SW 1271 (cell line): Measurements from ENCODE around the gene PRRT1B.
"Not testable (repeated sequence)": the region's sequence is repeated elsewhere in the genome, so short reads cannot be mapped to it uniquely, and the experiment has no call there.

Experiments
- DNase-seq, 2 experiments: peaks; one replicate each; lab custom pipeline; 2025; lab: John Stamatoyannopoulos, UW

PRRT1B gene

GRCh38 chr9:131522257-131523085 lies 22.9 kb upstream of the PRRT1B start:
- no peak for DNase-seq

GRCh38 chr9:131523086-131523388 lies 22.3 kb upstream of the PRRT1B start:
- DNase-seq = no peak

GRCh38 chr9:131523451-131524435 lies 21.6 kb upstream of the PRRT1B start:
- DNase-seq = no peak

DNA sequence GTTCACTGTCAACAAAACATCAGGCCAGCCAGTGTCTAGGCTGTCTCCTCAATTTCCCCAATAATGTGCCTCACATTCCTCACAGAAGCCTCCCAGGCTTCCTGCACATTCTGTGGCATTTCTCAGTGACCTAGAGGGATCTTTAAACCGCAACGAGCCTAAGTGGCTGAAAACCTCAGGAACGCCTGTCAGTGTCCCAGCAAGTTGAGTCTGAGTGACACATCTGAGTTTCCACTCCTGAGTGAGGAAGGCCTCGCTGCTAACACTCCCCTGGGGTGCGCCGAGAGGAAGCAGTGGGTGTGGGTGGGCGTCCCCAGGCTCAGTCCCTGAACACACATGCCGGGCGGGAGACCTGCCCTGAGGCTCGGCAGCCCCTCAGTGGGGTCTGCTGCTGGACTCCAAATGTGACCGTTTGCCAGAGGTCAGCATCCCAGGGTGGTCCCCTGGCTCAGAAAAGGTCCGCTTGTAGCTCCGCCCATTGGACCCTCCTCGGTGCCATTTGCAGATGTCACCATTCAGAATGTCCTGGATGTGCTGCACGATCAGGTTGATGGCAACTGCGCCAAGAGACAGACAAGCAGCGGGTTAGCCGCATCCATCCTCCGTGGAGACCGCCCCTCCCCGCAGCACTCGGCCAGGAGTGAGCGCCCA lies 20.5 kb upstream of the PRRT1B start:
- DNase-seq = no peak

- DNase-seq = no peak
These were observed 19.4 kb upstream of the PRRT1B start for GRCh38 chr9:131525643-131526565.

GRCh38 chr9:131528186-131528585 lies 17.1 kb upstream of the PRRT1B start:
- no peak for DNase-seq

DNA sequence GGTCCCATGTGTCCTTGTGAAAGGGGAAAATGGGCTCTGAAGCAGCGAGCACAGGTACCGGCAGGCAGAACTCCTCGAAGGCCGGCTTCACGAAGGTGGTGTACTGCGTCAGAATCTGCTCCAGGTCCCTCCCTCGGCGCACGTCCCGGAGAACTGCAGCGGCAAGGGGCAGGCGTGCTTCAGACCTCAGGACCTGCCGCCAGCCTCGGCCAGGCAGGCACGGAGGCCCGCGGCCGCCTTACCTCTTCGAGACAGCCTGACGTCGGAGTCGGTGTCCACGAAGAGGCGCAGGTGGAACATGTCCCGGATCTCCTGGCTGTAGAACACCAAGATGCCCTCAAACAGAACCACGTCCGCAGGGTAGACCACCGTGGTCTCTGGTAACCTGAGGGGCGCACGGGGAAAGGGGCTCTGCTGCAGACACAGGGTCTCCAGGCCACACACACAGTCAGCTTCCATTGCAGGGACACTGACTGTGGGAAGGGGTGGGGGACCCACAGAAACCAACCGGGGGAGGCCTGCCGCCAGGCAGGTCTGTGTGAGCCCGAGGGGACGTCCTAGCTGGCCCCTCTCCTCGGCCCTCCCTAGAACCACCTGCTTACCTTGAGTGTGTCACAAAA lies 16.3 kb upstream of the PRRT1B start:
- no peak for DNase-seq

GRCh38 chr9:131529597-131530545 lies 15.5 kb upstream of the PRRT1B start:
- DNase-seq = no peak

DNA sequence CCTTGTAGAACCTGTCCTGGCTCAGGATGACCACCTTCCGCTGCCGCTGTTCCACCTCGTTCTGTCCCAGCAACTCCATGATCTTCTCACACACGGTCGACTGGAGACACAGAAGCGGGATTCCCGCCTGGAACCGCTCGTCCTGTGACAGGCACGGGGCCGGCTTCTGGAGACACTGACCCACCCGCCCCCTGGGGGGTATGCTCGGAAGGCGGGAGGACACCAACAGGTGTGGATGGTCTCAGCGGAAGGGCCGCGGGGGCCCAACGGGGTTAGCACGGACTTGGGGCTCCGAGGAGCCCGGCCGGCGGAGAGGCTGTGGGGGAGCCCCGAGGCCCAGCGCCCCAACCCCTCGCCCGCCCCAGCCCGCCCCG lies 14.8 kb upstream of the PRRT1B start:
- DNase-seq = peak; percentile 18 to 25

- peak; percentile 49 to 74 for DNase-seq
These were observed 14.1 kb upstream of the PRRT1B start, which contains the start of gene UCK1 for GRCh38 chr9:131530920-131531832. Gene UCK1 (minus strand): TSS chr9:131531263. CDS start chr9:131531174, 89 bp downstream.

DNA sequence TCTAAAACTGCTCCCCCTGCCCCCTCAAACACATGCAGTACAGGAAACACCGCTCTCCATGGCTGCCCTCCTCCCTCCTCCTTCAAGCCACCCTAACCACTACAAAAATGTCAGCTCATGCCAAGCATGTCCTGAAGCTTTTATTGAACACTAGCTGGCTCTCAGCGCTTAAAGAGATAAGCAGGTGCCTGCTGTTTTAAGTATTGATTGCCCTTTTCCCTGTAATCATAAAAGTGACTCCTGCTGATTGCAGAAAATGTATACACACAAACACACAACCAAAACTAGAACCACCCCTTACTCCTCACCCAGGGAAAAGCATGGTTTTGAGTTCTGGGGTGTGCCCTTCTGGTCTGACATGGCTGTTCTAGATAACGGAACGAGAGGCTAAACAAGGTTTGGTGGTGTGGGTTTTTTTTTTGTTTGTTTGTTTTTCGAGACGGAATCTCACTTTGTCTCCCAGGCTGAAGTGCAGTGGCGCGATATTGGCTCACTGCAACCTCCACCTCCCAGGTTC lies 10.5 kb upstream of the PRRT1B start:
- no peak for DNase-seq

DNA sequence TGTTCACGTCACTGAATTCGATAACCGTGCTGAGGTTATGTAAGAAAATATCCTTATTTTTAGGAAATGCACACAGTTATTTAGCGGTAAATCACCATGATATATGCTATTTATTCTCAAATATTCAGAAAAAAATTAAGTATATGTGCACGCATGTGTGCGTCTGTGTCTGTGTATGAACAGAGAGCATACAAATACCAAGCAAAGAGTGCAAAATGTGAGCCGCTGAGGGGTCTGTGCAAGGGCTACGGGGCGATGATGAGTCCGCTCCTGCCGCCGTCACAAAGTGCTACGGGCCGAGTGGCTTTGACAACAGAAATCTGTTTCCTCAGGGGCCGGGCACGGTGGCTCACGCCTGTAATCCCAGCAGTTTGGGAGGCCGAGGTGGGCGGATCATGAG lies 7.4 kb upstream of the PRRT1B start:
- no peak for DNase-seq

DNA sequence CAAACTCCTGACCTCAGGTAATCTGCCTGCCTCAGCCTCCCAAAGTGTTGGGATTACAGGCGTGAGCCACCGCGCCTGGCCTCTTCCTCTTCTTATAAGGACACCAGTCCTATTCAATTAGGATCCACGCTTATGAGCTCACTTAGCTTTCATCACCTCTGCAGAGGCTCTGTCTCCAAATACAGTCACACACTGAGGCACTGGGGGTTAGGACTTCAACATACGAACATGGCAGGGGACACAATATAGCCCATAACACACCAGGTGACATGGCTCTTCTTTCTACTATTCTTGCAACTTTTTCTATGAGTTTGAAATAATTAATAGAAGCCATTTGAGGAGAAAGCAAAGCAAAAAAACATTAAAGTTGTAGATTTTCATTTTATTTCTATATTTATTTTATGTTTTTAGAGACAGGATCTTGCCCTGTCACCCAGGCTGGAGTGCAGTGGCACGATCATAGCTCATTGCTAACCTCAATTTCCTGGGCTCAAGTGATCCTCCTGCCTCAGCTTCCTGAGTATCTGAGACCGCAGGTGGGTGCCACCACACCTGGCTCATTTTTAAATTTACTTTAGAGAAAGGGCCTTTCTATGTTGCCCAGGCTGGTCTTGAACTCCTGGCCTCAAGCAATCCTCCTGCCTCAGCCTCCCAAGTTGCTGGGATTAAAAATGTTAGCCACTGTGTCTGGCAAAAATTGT lies 6.0 kb upstream of the PRRT1B start:
- no peak for DNase-seq

DNA sequence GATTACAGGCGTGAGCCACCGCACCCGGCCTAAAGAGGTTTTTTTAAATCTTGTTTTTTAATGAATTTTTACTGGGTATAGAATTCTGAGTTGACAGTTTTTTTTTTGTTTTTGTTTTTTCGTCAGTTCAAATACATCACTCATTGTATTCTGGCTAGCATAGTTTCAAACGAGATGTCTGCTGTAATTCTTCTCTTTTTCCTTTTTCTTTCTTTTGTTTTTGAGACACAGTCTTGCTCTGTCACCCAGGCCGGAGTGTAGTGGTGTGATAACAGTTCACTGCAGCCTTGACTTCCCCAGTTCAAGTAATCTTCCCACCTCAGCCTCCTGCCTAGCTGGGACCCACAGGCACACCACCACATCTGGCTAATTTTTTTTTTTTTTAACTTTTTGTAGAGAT lies 2.2 kb upstream of the PRRT1B start:
- DNase-seq = no peak

DNA sequence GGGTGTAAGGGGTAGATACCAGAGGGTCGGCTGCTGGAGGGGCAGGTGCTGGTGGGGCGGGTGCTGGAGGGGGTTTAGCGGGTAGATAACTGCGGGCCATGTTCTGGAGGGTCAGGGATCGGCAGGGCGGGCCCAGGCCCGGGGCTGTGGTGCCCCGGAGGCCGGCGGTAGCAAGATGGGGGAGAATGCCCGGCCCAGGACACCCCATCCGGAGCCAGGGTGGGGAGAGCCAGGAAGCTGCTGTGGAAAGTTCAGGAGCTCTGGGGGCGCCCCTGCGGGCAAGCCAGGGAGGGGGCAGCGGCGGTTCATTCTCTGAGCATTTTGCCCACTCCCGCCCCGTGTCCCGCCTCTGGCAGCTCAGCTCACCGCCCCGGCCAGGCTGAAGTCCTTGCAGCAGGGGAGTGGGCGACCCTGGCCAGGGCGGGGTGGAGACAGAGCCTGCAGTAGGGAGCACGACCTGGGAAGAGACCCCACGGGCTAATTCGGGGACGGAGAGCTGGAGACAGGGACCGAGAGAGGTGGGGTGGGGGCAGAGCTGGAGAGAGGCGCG lies 538 bp downstream of the PRRT1B start:
- DNase-seq = no peak

- DNase-seq = no peak
These were observed 1.2 kb downstream of the PRRT1B start for GRCh38 chr9:131546336-131547084.

- DNase-seq = not testable (repeated sequence)
These were observed 3.9 kb downstream of the PRRT1B start for GRCh38 chr9:131549186-131549585.
